Measurements from ENCODE around the gene ALG3. TPM values are rescaled to one million over a fixed set of nuclear protein-coding genes. Genes with fewer than 3 reads are reported as not detected.

ALG3 gene
- total RNA-seq, 2 experiments from 2014 or later, result 45.3 to 60.2 TPM

GRCh38 chr3:184261270-184261853 lies 12.6 kb upstream of the ALG3 start, which contains the start of gene CAMK2N2:
Gene CAMK2N2 (minus strand): TSS chr3:184261553. CDS start chr3:184261285, 268 bp downstream.
- H3K79me2 ChIP-seq (ENCODE audit: insufficient read depth, low read depth, low read length), result no peaks in the 10 kb centered on the region
- H3K4me2 ChIP-seq (ENCODE audit: low read length), result peak within 1 kb of the TSS; percentile 80
- H4K20me1 ChIP-seq (ENCODE audit: insufficient read depth, low read length), result no peaks in the 10 kb centered on the region
- ChIA-PET POLR2A (interaction anchor here (0.6 kb wide), 1 partner anchor 106 kb away, joined by 3 read pairs; no protein-coding TSS in a partner anchor), CTCF (ENCODE audit: unreplicated experiment) (no interaction called here)
- H3K4me3 ChIP-seq (ENCODE audit: low read depth, low read length, poor library complexity, severe bottlenecking), result peak within 1 kb of the TSS; percentile 62
- peaks cover 3% of the 10 kb centered on the region for H3K4me1 ChIP-seq (ENCODE audit: insufficient read depth, low read length, poor library complexity, severe bottlenecking)
- peak; percentile 33 for DNase-seq (ENCODE audit: low spot score)
- H2AFZ ChIP-seq (ENCODE audit: low read length), result no peak within 1 kb of the TSS
- H3K9me2 ChIP-seq (ENCODE audit: insufficient read depth, low read length), result no peaks in the 10 kb centered on the region
- no TSS peak for BruUV-seq (replicated peaks)
- no peaks in the 10 kb centered on the region for H3K36me3 ChIP-seq (ENCODE audit: insufficient read depth, low read length)
- 0 out of 2 replicates have a peak, but pooled peaks have one; percentile 1 for TF ChIP-seq EZH2phosphoT487 (IDR thresholded peaks at IDR 0.05; ENCODE audit: borderline replicate concordance, low read depth, low read length)
- no peak for TF ChIP-seq CTCF (conservative IDR thresholded peaks at IDR 0.05; ENCODE audit: low read length)
- intact Hi-C loops (cut with micrococcal nuclease; ENCODE audit: unreplicated experiment), result no loop called here
- H3K9me3 ChIP-seq (ENCODE audit: low read length), result no peaks in the 10 kb centered on the region
- H3K27ac ChIP-seq (ENCODE audit: low read depth, low read length, poor library complexity, severe bottlenecking), result no peak within 1 kb of the TSS

- Histone ChIP-seq H3K36me3 (ENCODE audit: insufficient read depth, low read length) (no peaks in the 10 kb centered on the region), H3K4me3 (ENCODE audit: low read depth, low read length, poor library complexity, severe bottlenecking) (peak overlapping the region; percentile 53), H3K27ac (ENCODE audit: low read depth, low read length, poor library complexity, severe bottlenecking) (no peak overlapping the region), H3K79me2 (ENCODE audit: insufficient read depth, low read depth, low read length) (no peaks in the 10 kb centered on the region), H3K9me3 (ENCODE audit: low read length) (no peaks in the 10 kb centered on the region), H4K20me1 (ENCODE audit: insufficient read depth, low read length) (no peaks in the 10 kb centered on the region), H3K9me2 (ENCODE audit: insufficient read depth, low read length) (no peaks in the 10 kb centered on the region), H3K4me2 (ENCODE audit: low read length) (peak overlapping the region; percentile 80), H3K4me1 (ENCODE audit: insufficient read depth, low read length, poor library complexity, severe bottlenecking) (peaks cover 3% of the 10 kb centered on the region), H2AFZ (ENCODE audit: low read length) (no peak overlapping the region)
- no peak for DNase-seq (ENCODE audit: low spot score)
- no TSS peak for BruUV-seq (replicated peaks)
- TF ChIP-seq EZH2phosphoT487 (IDR thresholded peaks at IDR 0.05; ENCODE audit: borderline replicate concordance, low read depth, low read length), result 0 out of 2 replicates have a peak, but pooled peaks have one; percentile 46
- TF ChIP-seq CTCF (conservative IDR thresholded peaks at IDR 0.05; ENCODE audit: low read length), result no peak
- intact Hi-C loops (cut with micrococcal nuclease; ENCODE audit: unreplicated experiment), result no loop called here
- ChIA-PET CTCF (ENCODE audit: unreplicated experiment) (interaction anchor here (0.6 kb wide), 1 partner anchor 243 kb away, joined by 3 read pairs; no protein-coding TSS in a partner anchor), POLR2A (interaction anchor here (0.6 kb wide), 1 partner anchor 9 kb away, joined by 3 read pairs; no protein-coding TSS in a partner anchor)
Measured at GRCh38 chr3:184260724-184261269, 12.0 kb upstream of the ALG3 start.

All from OCI-LY7 (cell line).